GM21825 (cell line): ENCODE results near the gene RPH3AL.
"Not testable (repeated sequence)": the region's sequence is repeated elsewhere in the genome, so short reads cannot be mapped to it uniquely, and the experiment has no call there.

Experiments
- ATAC-seq: cut with Tn5 transposase; IDR thresholded peaks from one replicate; pipeline ENCODE4 v1.9.1; 2021; ENCODE audit warnings: mild to moderate bottlenecking, moderate library complexity; ENCODE audit not compliant: unreplicated experiment

Gene RPH3AL

GRCh38 chr17:227946-228615, 124.5 kb downstream of the RPH3AL start:
- ATAC-seq, result no peak

GRCh38 chr17:227078-227945, 125.3 kb downstream of the RPH3AL start:
- ATAC-seq, result no peak

- ATAC-seq, result no peak
Measured at GRCh38 chr17:226108-227077, 126.2 kb downstream of the RPH3AL start.

GRCh38 chr17:225551-225950, 127.1 kb downstream of the RPH3AL start:
- ATAC-seq, result no peak

GRCh38 chr17:224576-224975, 128.0 kb downstream of the RPH3AL start:
- not testable (repeated sequence) for ATAC-seq

- ATAC-seq, result no peak
Measured at GRCh38 chr17:223723-224471, 128.7 kb downstream of the RPH3AL start.

GRCh38 chr17:222172-222571, 130.4 kb downstream of the RPH3AL start:
- ATAC-seq, result no peak

- ATAC-seq, result no peak
Measured at GRCh38 chr17:219696-220095, 132.9 kb downstream of the RPH3AL start.

- no peak for ATAC-seq
Measured at GRCh38 chr17:218432-219110, 134.0 kb downstream of the RPH3AL start.

GRCh38 chr17:216625-217024, 136.0 kb downstream of the RPH3AL start:
- no peak for ATAC-seq

GRCh38 chr17:215563-216478, 136.8 kb downstream of the RPH3AL start:
- not testable (repeated sequence) for ATAC-seq

GRCh38 chr17:214881-215331, 137.7 kb downstream of the RPH3AL start:
- ATAC-seq, result no peak

GRCh38 chr17:213286-214105, 139.1 kb downstream of the RPH3AL start:
- ATAC-seq, result no peak

GRCh38 chr17:210402-210801, 142.2 kb downstream of the RPH3AL start:
- ATAC-seq, result no peak

GRCh38 chr17:208429-208828, 144.2 kb downstream of the RPH3AL start:
- ATAC-seq, result no peak

- no peak for ATAC-seq
Measured at GRCh38 chr17:207775-208174, 144.8 kb downstream of the RPH3AL start.

GRCh38 chr17:206941-207560, 145.6 kb downstream of the RPH3AL start:
- no peak for ATAC-seq
